ENCODE results near the gene KRT3. TPM values are rescaled to one million over a fixed set of nuclear protein-coding genes. Genes with fewer than 3 reads are reported as not detected.
A peak's percentile ranks its signal among the peaks of the same experiment; 100 is the strongest.

KRT3 gene
- total RNA-seq, 1 experiment from 2014 or later: not detected

- no TSS peak for BruUV-seq (replicated peaks)
- peaks cover 33% of the 10 kb centered on the region for H3K27me3 Mint-ChIP-seq (ENCODE audit: unreplicated experiment)
Measured at GRCh38 chr12:52790427-52791270, 5.3 kb downstream of the KRT3 start.

GRCh38 chr12:52789637-52790426 is 6.1 kb downstream of the KRT3 start:
- peaks cover 7% of the 10 kb centered on the region for H3K4me1 Mint-ChIP-seq (ENCODE audit: low read depth, unreplicated experiment)
- TF ChIP-seq CTCF (IDR thresholded peaks at IDR 0.05; ENCODE audit: unreplicated experiment): no peak
- intact Hi-C loops (cut with micrococcal nuclease; ENCODE audit: unreplicated experiment): no loop called here
- H3K9me3 Mint-ChIP-seq (ENCODE audit: low read depth, unreplicated experiment): no peaks in the 10 kb centered on the region
- no TSS peak for BruUV-seq (replicated peaks)
- H3K36me3 Mint-ChIP-seq (ENCODE audit: insufficient read depth, unreplicated experiment): no peaks in the 10 kb centered on the region
- H3K27ac Mint-ChIP-seq (ENCODE audit: unreplicated experiment): no peak overlapping the region
- peak; percentile 35 for DNase-seq
- peaks cover 41% of the 10 kb centered on the region for H3K27me3 Mint-ChIP-seq (ENCODE audit: unreplicated experiment)
- CTCF ChIA-PET: no interaction called here
- H3K4me3 Mint-ChIP-seq (ENCODE audit: low read depth, unreplicated experiment): peak overlapping the region; percentile 51

More at GRCh38 chr12:52790427-52791270, 5.3 kb downstream of the KRT3 start:
- no peaks in the 10 kb centered on the region for H3K36me3 Mint-ChIP-seq (ENCODE audit: insufficient read depth, unreplicated experiment)
- intact Hi-C loops (cut with micrococcal nuclease; ENCODE audit: unreplicated experiment): no loop called here
- TF ChIP-seq CTCF (IDR thresholded peaks at IDR 0.05; ENCODE audit: unreplicated experiment): no peak
- no peak overlapping the region for H3K27ac Mint-ChIP-seq (ENCODE audit: unreplicated experiment)
- no peak for DNase-seq
- peak overlapping the region; percentile 51 for H3K4me3 Mint-ChIP-seq (ENCODE audit: low read depth, unreplicated experiment)
- H3K4me1 Mint-ChIP-seq (ENCODE audit: low read depth, unreplicated experiment): peaks cover 7% of the 10 kb centered on the region
- CTCF ChIA-PET: no interaction called here
- no peaks in the 10 kb centered on the region for H3K9me3 Mint-ChIP-seq (ENCODE audit: low read depth, unreplicated experiment)

GRCh38 chr12:52788876-52789636 is 6.9 kb downstream of the KRT3 start:
- intact Hi-C loops (cut with micrococcal nuclease; ENCODE audit: unreplicated experiment): no loop called here
- CTCF ChIA-PET: interaction anchor here (0.6 to 1.2 kb wide), 2 partner anchors 11 to 12 kb away, joined by 4 read pairs; partner anchors contain the start of gene KRT76
- DNase-seq: no peak
- H3K4me3 Mint-ChIP-seq (ENCODE audit: low read depth, unreplicated experiment): peak overlapping the region; percentile 51
- peaks cover 7% of the 10 kb centered on the region for H3K4me1 Mint-ChIP-seq (ENCODE audit: low read depth, unreplicated experiment)
- no peak for TF ChIP-seq CTCF (IDR thresholded peaks at IDR 0.05; ENCODE audit: unreplicated experiment)
- no peaks in the 10 kb centered on the region for H3K36me3 Mint-ChIP-seq (ENCODE audit: insufficient read depth, unreplicated experiment)
- BruUV-seq (replicated peaks): no TSS peak
- peaks cover 49% of the 10 kb centered on the region for H3K27me3 Mint-ChIP-seq (ENCODE audit: unreplicated experiment)
- no peak overlapping the region for H3K27ac Mint-ChIP-seq (ENCODE audit: unreplicated experiment)
- no peaks in the 10 kb centered on the region for H3K9me3 Mint-ChIP-seq (ENCODE audit: low read depth, unreplicated experiment)

GRCh38 chr12:52788192-52788875 is 7.6 kb downstream of the KRT3 start:
- H3K4me1 Mint-ChIP-seq (ENCODE audit: low read depth, unreplicated experiment): peaks cover 7% of the 10 kb centered on the region
- H3K27me3 Mint-ChIP-seq (ENCODE audit: unreplicated experiment): peaks cover 56% of the 10 kb centered on the region
- H3K4me3 Mint-ChIP-seq (ENCODE audit: low read depth, unreplicated experiment): no peak overlapping the region
- CTCF ChIA-PET: interaction anchor here (0.6 to 1.2 kb wide), 2 partner anchors 11 to 12 kb away, joined by 4 read pairs; partner anchors contain the start of gene KRT76
- intact Hi-C loops (cut with micrococcal nuclease; ENCODE audit: unreplicated experiment): no loop called here
- no peak overlapping the region for H3K27ac Mint-ChIP-seq (ENCODE audit: unreplicated experiment)
- no TSS peak for BruUV-seq (replicated peaks)
- no peak for DNase-seq
- H3K36me3 Mint-ChIP-seq (ENCODE audit: insufficient read depth, unreplicated experiment): no peaks in the 10 kb centered on the region
- TF ChIP-seq CTCF (IDR thresholded peaks at IDR 0.05; ENCODE audit: unreplicated experiment): no peak
- H3K9me3 Mint-ChIP-seq (ENCODE audit: low read depth, unreplicated experiment): no peaks in the 10 kb centered on the region
